Stimulated activated CD4-positive, alpha-beta T cell treated with anti-CD3 and anti-CD28 coated beads, Interleukin-4, amount 100 ng/mL, for 48 hours (primary cell): ENCODE measurements around the gene TRMT13.
"Not testable (repeated sequence)": the region's sequence is repeated elsewhere in the genome, so short reads cannot be mapped to it uniquely, and the experiment has no call there.

Source experiments
- DNase-seq, 2 donors: peaks; one replicate each; pipeline ENCODE4 v3.0.0-alpha.2; 2020; ENCODE audit warnings: low read depth in 2 of 2

Gene TRMT13

GRCh38 chr1:100162881-100163280, 29.9 kb downstream of the TRMT13 start:
- DNase-seq, result no peak

GRCh38 chr1:100164216-100164615, 31.3 kb downstream of the TRMT13 start:
- no peak for DNase-seq

- no peak for DNase-seq
These were observed 31.7 kb downstream of the TRMT13 start for GRCh38 chr1:100164702-100165101.

GRCh38 chr1:100168051-100168450, 35.1 kb downstream of the TRMT13 start:
- no peak for DNase-seq

- DNase-seq, result no peak
These were observed 44.5 kb downstream of the TRMT13 start for GRCh38 chr1:100177295-100178041.

- no peak for DNase-seq
These were observed 45.1 kb downstream of the TRMT13 start, which contains the start of gene LRRC39 for GRCh38 chr1:100178091-100178490. TSS of gene LRRC39 (minus strand) at chr1:100178256. CDS start at chr1:100168516, 9,740 bp downstream.

GRCh38 chr1:100183370-100183769, 50.4 kb downstream of the TRMT13 start:
- DNase-seq, result no peak

GRCh38 chr1:100184536-100184935, 51.6 kb downstream of the TRMT13 start:
- no peak for DNase-seq

GRCh38 chr1:100187912-100188311, 54.9 kb downstream of the TRMT13 start:
- no peak for DNase-seq

- DNase-seq, result no peak
These were observed 55.7 kb downstream of the TRMT13 start for GRCh38 chr1:100188617-100189016.

- no peak for DNase-seq
These were observed 65.6 kb downstream of the TRMT13 start for GRCh38 chr1:100198596-100198995.

- DNase-seq, result not testable (repeated sequence)
These were observed 67.1 kb downstream of the TRMT13 start for GRCh38 chr1:100200060-100200459.
